NCI-H128 (cell line): ENCODE measurements around the gene PGRMC1.
"Not testable (repeated sequence)": the region's sequence is repeated elsewhere in the genome, so short reads cannot be mapped to it uniquely, and the experiment has no call there.

Experiments
- DNase-seq: peaks from one replicate; lab custom pipeline; 2025; ENCODE audit not compliant: unreplicated experiment; lab: John Stamatoyannopoulos, UW

Gene PGRMC1

DNA sequence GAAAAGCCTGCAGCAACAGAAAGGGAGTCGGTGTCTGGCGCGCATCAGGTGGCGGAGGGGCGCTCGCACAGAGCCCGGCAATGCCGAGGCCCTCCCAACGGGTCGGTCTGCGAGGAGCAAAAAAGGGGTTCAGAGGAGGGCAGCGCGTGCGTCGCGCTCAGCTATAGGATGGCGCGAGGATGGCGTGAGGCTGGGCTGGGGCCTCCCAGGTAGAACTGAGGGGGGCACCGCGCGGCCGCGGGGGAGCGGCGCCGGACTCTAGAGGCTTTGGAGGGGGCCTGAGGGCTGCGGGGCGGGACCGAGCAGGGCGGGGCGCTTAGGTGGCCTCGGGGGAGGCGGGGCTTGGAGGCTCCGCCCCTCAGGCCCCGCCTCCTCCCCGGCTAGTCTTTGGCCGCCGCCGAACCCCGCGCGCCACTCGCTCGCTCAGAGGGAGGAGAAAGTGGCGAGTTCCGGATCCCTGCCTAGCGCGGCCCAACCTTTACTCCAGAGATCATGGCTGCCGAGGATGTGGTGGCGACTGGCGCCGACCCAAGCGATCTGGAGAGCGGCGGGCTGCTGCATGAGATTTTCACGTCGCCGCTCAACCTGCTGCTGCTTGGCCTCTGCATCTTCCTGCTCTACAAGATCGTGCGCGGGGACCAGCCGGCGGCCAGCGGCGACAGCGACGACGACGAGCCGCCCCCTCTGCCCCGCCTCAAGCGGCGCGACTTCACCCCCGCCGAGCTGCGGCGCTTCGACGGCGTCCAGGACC is at the start of gene PGRMC1:
TSS of gene PGRMC1 (plus strand) at position 414 of the 751 bp plus-strand sequence. CDS start at position 493, 79 bp downstream.
- peak; percentile 59 for DNase-seq

DNA sequence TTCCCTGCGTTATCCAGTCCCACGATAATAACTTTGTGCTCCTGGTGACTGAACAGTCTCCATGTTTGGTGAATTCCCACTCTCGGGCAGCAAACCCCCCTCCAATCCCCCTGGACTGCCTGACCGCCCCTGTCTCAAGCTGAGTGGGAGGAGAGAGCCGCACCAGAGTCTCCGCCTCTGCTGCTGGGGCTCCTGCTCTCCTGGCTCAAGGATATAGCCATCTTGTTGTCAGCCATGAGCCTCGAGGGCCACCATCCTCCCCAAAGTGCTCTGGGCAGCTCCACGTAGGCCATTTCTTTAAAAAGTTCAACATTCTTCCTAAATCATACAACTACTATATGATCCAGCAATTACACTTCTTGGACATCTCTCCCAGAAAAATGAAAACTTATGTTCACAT is 49.3 kb upstream of the PGRMC1 start:
- DNase-seq, result no peak

DNA sequence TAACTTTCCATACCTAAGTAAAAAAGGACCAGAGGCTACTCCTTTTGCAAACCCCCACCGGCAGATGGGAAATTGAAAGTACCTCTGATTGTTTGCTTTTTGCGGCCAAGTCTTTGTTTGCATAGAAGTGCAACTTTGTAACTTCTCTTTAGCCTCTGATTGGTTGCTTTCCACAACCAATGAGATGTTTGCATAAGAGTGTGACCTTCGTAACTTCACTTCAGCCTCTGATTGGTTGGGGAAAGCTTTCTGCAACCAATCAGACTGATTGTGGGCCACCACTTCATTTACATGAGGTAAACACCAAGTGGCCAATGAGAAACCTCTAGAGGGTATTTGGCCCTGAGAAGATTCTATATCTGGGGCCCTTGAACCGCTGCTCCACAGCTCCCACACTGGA is 48.8 kb upstream of the PGRMC1 start:
- no peak for DNase-seq

DNA sequence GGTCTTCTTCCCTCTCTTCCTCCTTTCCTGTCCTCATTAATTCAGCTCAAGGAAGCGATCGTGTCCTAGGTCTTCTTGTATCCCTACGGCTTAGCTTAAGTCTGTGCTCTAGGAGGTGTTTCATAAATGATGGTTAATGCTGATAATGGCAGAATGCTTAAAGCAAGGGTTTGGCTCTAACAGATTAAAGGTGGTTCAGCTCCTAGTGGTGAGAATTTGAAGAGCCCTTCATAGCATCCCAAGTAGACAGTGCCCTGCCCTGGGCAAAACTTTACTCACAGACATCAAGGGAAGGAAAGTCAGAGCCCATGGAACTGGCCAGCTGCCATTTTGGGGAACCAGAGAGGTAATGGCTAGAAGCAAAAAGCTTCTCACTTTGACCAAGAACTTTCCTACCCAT is 47.0 kb upstream of the PGRMC1 start:
- no peak for DNase-seq

DNA sequence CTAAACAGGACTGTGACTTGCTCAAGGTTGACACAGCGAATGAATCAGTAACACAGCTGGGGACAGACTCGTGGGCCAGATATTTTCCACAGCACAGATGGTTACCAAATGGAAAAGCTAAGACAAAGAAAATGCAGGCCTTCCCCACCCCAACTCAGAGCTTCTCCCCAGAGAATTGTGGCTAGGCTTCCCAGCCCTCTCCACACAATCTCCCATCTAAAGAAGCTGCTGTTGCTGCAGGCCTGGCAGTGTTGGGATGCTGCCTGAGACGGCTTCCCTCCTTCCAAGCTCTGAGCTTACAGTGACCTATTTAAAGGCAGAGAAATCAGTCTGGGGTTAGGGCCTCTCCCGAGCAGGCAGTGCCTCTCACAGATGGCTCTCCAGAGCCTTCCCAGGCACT is 46.5 kb upstream of the PGRMC1 start:
- DNase-seq, result no peak

DNA sequence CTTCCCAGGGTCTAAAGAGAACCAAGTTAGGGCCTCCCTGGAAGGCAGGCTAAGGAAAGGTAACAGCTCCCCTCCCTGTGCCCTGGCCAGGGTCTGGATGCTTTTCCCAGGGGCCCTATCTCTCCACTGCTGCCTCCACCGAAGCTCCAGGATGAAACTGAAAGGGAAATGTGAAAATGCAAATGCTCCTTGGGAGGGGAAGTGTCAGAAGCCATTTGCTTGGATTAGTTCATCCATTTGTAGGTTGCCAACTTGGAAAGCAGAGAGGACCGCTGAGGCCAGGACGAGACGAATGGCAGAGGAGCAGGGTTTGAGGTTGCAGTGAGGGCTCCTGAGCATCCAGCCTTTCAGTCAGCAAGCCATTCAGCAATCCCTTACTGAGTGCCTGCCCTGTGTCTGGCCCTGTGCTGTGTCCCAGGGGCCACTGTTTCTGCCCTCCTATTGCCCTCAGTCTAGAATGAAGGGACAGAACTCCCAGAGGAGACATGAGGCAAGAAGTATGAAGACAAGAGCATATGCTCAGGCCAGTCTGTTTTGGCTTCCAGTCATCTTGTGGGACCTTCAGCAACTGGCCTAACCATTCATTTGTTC is 45.9 kb upstream of the PGRMC1 start:
- DNase-seq, result no peak

DNA sequence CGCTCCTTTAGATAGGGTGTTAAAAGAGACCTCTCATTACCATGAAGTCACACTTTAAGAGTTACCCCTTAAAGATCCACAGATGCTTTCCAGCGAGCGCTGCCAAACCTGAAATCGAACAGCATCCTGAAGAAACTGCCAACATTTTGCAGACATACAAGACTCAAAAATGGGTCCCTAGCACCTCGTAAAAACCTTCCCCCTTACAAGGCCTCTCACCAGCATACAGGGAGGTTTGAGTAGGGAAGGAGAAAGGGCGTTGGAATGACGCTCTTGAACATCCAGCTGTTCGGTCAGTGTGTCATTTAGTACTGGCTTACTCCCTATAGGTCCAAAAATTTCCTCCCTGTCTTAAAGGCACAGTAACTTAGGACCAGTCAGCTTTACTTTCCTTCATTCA is 45.3 kb upstream of the PGRMC1 start:
- no peak for DNase-seq

GRCh38 chrX:119194621-119195020 is 41.5 kb upstream of the PGRMC1 start:
- no peak for DNase-seq

- DNase-seq, result no peak
These were observed 34.5 kb upstream of the PGRMC1 start for GRCh38 chrX:119201570-119201969.

DNA sequence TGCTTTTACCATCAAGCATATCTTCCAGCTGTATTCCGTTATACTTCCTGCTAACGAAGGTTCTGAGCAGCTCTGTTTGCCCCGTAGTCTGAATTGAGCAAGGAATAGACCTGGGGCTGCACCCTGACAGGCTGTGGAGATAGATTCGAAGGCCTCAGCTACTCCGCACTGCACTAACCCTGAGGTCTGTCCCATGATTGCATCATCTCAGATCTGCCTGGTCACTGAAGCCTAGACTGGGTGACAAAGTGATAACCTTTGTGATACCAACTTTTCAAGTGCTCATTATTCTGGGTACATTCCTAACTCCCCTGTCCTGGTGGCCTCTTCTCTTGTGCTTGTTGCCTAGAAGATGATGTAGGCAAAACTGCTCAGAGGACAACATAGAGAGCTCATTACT is 29.9 kb upstream of the PGRMC1 start:
- DNase-seq, result no peak

DNA sequence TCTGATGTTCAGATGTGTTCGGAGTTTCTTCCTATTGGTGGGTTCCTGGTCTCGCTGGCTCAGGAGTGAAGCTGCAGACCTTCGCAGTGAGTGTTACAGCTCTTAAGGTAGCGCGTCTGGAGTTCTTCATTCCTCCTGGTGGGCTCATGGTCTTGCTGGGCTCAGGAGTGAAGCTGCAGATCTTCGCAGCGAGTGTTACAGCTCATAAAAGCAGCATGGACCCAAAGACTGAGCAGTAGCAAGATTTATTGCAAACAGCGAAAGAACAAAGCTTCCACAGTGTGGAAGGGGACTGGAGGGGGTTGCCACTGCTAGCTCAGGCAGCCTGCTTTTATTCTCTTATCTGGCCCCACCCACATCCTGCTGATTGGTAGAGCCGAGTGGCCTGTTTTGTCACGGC is 28.6 kb upstream of the PGRMC1 start:
- not testable (repeated sequence) for DNase-seq

- DNase-seq, result no peak
These were observed 27.6 kb upstream of the PGRMC1 start for GRCh38 chrX:119208401-119209057.

- not testable (repeated sequence) for DNase-seq
These were observed 25.0 kb upstream of the PGRMC1 start for GRCh38 chrX:119210931-119211648.

- no peak for DNase-seq
These were observed 24.5 kb upstream of the PGRMC1 start for GRCh38 chrX:119211649-119212014.

DNA sequence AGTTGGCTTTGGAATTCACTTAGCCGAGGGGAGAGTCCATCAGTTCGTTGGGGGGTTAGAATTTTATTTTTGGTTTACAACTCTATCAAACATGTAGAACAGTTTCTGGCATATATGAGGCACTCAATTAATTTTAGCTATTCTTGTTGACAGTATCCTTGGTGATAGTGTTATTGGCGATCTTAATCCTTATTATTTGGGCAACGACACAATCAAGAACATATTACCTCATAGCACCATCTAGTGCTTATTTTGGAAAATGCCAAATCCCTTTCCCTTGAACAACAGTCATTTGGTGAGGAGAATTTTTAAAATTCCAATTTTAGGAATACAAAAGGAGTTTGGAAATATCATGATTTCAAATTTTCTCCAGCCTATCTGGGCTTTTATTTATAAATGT is 17.9 kb upstream of the PGRMC1 start:
- DNase-seq, result no peak

- no peak for DNase-seq
These were observed 13.2 kb upstream of the PGRMC1 start for GRCh38 chrX:119222932-119223331.

- DNase-seq, result no peak
These were observed 12.3 kb upstream of the PGRMC1 start for GRCh38 chrX:119223783-119224182.

- DNase-seq, result no peak
These were observed 9.6 kb upstream of the PGRMC1 start for GRCh38 chrX:119226446-119226845.

GRCh38 chrX:119228512-119229252 is 7.4 kb upstream of the PGRMC1 start:
- DNase-seq, result no peak

- DNase-seq, result no peak
These were observed 6.9 kb upstream of the PGRMC1 start for GRCh38 chrX:119229253-119229615.

DNA sequence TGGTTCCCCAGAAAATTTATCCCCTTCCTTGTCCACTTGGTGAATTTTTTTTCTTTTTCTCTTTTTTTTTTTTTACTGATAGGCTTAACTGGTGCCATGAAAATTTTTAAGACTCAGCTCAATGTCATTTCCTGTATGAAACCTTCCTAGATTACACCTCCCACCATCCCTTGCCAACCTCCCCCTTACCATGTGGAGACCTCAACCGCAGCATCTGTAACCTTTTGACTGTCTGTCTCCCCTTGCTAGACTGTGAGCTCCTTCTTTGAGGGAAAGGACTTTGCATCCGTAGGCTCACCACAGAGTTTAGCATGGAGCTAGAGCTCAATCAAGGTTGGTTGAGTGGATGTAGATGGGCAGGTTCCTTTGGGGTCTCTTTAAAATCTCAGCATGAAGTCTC is 5.2 kb upstream of the PGRMC1 start:
- DNase-seq, result no peak
